OCI-LY1 (cell line): ENCODE data around the gene PHLDB2.

Experiments used
- H2AFZ ChIP-seq: fragments of 200-600 bp; sonication (generic), shearing (Covaris generic); 2 replicates; pipeline ENCODE4 v1.6.0; 2014; ENCODE audit warnings: antibody characterized with exemption, mild to moderate bottlenecking, low read length
- H3F3A ChIP-seq: fragments of 200-600 bp; sonication (generic), shearing (Covaris generic); 2 replicates; pipeline ENCODE4 v1.6.0; 2014; ENCODE audit warnings: mild to moderate bottlenecking, antibody characterized with exemption, low read length, moderate library complexity; ENCODE audit not compliant: insufficient read depth
- H3K27ac ChIP-seq: fragments of 200-600 bp; sonication (generic); 2 replicates; pipeline ENCODE4 v1.5.1; 2014; ENCODE audit warnings: low read length, mixed run types, mild to moderate bottlenecking, low read depth; ENCODE audit not compliant: poor library complexity, severe bottlenecking
- H3K27me3 ChIP-seq: fragments of 200-600 bp; sonication (generic); 2 replicates; pipeline ENCODE4 v1.6.0; 2014; ENCODE audit warnings: antibody characterized with exemption, mild to moderate bottlenecking, low read length, moderate library complexity; ENCODE audit not compliant: insufficient read depth
- H3K36me3 ChIP-seq: fragments of 200-600 bp; sonication (generic); 2 replicates; pipeline ENCODE4 v1.6.1; 2014; ENCODE audit warnings: mild to moderate bottlenecking, antibody characterized with exemption, low read length, moderate library complexity, mixed read lengths; ENCODE audit not compliant: insufficient read depth
- H3K4me1 ChIP-seq: fragments of 200-600 bp; sonication (generic); 2 replicates; pipeline ENCODE4 v1.5.1; 2014; ENCODE audit warnings: mild to moderate bottlenecking, low read length, moderate library complexity; ENCODE audit not compliant: insufficient read depth, severe bottlenecking
- H3K4me2 ChIP-seq: fragments of 200-600 bp; sonication (generic), shearing (Covaris generic); 2 replicates; pipeline ENCODE4 v1.6.1; 2014; ENCODE audit warnings: low read length
- H3K4me3 ChIP-seq: fragments of 200-600 bp; sonication (generic); 2 replicates; pipeline ENCODE4 v1.5.1; 2014; ENCODE audit warnings: low read length, low read depth, mild to moderate bottlenecking, mixed read lengths; ENCODE audit not compliant: poor library complexity, severe bottlenecking
- H3K79me2 ChIP-seq: fragments of 200-600 bp; shearing (Covaris generic); 2 replicates; pipeline ENCODE4 v1.6.1; 2016; ENCODE audit warnings: mixed run types, low read length, mixed read lengths; ENCODE audit not compliant: insufficient read depth
- H3K9ac ChIP-seq: fragments of 200-600 bp; sonication (generic), shearing (Covaris generic); 2 replicates; pipeline ENCODE4 v1.6.1; 2014; ENCODE audit warnings: mild to moderate bottlenecking, low read length, mixed read lengths
- H3K9me2 ChIP-seq: fragments of 200-600 bp; sonication (generic), shearing (Covaris generic); 2 replicates; pipeline ENCODE4 v1.6.1; 2014; ENCODE audit warnings: low read depth, mild to moderate bottlenecking, low read length, mixed read lengths
- H3K9me3 ChIP-seq: fragments of 200-600 bp; shearing (Covaris generic); 2 replicates; pipeline ENCODE4 v1.6.1; 2014; ENCODE audit warnings: low read length, mixed read lengths
- H4K20me1 ChIP-seq: fragments of 200-600 bp; sonication (generic), shearing (Covaris generic); 2 replicates; pipeline ENCODE4 v1.6.0; 2016; ENCODE audit warnings: mild to moderate bottlenecking, low read length; ENCODE audit not compliant: insufficient read depth
- CTCF ChIP-seq: fragments of 200-600 bp; sonication (generic), shearing (Covaris generic); IDR thresholded peaks from 2 replicates; pipeline ENCODE4 v1.5.1; 2017; ENCODE audit warnings: mild to moderate bottlenecking, antibody characterized with exemption, low read length, moderate library complexity, mixed read lengths
- EZH2 ChIP-seq: fragments of 200-600 bp; sonication (generic), shearing (Covaris generic); IDR thresholded peaks from 2 replicates; pipeline ENCODE4 v1.8.0; 2017; ENCODE audit warnings: borderline replicate concordance, mixed run types, mild to moderate bottlenecking, antibody characterized with exemption, low read length, moderate library complexity, mixed read lengths

The PHLDB2 gene

GRCh38 chr3:111831840-111832239, 27.2 kb upstream of the PHLDB2 start:
- Histone ChIP-seq H3K9me2 (no peaks in the 10 kb centered on the region; the same call in 1 of the 2 replicates), H3K4me1 (no peaks in the 10 kb centered on the region), H3K9me3 (no peaks in the 10 kb centered on the region), H3K4me3 (no peak overlapping the region), H3K79me2 (no peaks in the 10 kb centered on the region), H3K27me3 (no peaks in the 10 kb centered on the region), H3K36me3 (no peaks in the 10 kb centered on the region), H3K27ac (no peak overlapping the region), H3F3A (no peaks in the 10 kb centered on the region), H3K9ac (no peak overlapping the region), H3K4me2 (no peak overlapping the region), H4K20me1 (no peaks in the 10 kb centered on the region), H2AFZ (no peak overlapping the region)
- TF ChIP-seq EZH2, result no peak
- no peak for TF ChIP-seq CTCF

GRCh38 chr3:111837112-111837511, 22.0 kb upstream of the PHLDB2 start:
- H3K27ac ChIP-seq, result no peak overlapping the region
- no peaks in the 10 kb centered on the region for H3K4me1 ChIP-seq
- TF ChIP-seq EZH2 (no peak), CTCF (no peak)
- no peak overlapping the region for H3K4me3 ChIP-seq
- H3F3A ChIP-seq, result no peaks in the 10 kb centered on the region
- no peak overlapping the region for H3K4me2 ChIP-seq
- no peaks in the 10 kb centered on the region; the same call in 1 of the 2 replicates for H3K9me2 ChIP-seq
- no peaks in the 10 kb centered on the region for H4K20me1 ChIP-seq
- H3K79me2 ChIP-seq, result no peaks in the 10 kb centered on the region
- H3K36me3 ChIP-seq, result no peaks in the 10 kb centered on the region
- no peak overlapping the region for H3K9ac ChIP-seq
- no peak overlapping the region for H2AFZ ChIP-seq
- H3K9me3 ChIP-seq, result no peaks in the 10 kb centered on the region
- H3K27me3 ChIP-seq, result no peaks in the 10 kb centered on the region

DNA sequence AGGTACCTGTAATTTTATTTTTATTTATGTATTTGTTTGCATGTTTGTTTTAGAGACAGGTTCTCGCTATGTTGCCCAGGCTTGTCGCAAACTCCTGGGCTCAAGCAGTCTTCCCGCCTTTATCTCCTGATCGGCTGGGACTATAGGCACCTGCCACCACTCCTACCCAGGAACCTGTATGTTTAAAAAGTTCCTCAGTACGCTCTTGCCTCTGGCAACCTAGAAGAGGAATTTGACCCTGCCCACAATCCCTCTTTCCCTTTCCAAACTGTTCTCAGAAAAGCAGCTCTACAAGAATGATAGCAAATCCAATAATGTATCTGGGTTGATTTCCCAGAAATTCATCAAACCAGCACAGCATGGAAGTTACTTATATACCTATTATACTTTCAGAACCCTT, 20.9 kb upstream of the PHLDB2 start:
- no peak for TF ChIP-seq CTCF
- TF ChIP-seq EZH2, result no peak
- no peaks in the 10 kb centered on the region for H3K79me2 ChIP-seq
- no peaks in the 10 kb centered on the region for H3K27me3 ChIP-seq
- H3K9me2 ChIP-seq, result no peaks in the 10 kb centered on the region; the same call in 1 of the 2 replicates
- no peaks in the 10 kb centered on the region for H3K36me3 ChIP-seq
- no peaks in the 10 kb centered on the region for H3K9me3 ChIP-seq
- no peaks in the 10 kb centered on the region for H4K20me1 ChIP-seq
- H3K4me3 ChIP-seq, result no peak overlapping the region
- H2AFZ ChIP-seq, result no peak overlapping the region
- no peak overlapping the region for H3K4me2 ChIP-seq
- no peaks in the 10 kb centered on the region for H3F3A ChIP-seq
- H3K27ac ChIP-seq, result no peak overlapping the region
- H3K9ac ChIP-seq, result no peak overlapping the region
- no peaks in the 10 kb centered on the region for H3K4me1 ChIP-seq
